Cerebellar cortex (tissue), 1 donor: ENCODE data around the gene RASA1.
"Not testable (repeated sequence)": the region's sequence is repeated elsewhere in the genome, so short reads cannot be mapped to it uniquely, and the experiment has no call there.

ENCODE experiments used
- DNase-seq: peaks from one replicate; pipeline ENCODE4 v3.0.0-alpha.2; 2015; ENCODE audit warnings: low spot score

RASA1 gene

DNA sequence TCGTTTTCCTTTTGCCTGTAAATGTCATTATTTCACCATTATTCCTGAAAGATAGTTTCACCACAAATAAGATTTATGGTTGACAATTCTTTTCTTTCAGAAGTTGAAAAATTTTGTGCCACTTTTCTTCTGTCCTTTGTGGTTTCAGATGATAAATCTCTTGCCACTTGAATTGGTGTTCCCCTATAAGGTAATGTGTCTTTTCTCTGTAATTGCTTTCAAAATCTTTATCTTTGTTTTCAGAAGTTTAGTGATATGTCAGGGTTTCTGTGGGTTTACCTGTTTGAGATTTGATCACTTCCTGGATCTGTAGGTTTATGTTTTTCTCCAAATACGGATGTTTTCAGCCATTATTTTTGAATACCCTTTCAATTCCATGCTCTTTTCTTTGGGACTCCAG is 14.6 kb downstream of the RASA1 start:
- no peak for DNase-seq

DNA sequence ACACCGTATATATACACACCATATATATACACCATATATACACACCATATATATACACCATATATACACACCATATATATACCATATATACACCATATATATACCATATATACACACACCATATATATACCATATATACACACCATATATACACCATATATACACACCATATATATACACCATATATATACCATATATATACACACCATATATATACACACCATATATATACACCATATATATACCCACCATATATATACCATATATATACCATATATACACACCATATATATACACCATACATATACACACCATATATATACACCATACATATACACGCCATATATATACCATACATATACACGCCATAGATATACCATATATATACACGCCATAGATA is 19.6 kb downstream of the RASA1 start:
- not testable (repeated sequence) for DNase-seq

DNA sequence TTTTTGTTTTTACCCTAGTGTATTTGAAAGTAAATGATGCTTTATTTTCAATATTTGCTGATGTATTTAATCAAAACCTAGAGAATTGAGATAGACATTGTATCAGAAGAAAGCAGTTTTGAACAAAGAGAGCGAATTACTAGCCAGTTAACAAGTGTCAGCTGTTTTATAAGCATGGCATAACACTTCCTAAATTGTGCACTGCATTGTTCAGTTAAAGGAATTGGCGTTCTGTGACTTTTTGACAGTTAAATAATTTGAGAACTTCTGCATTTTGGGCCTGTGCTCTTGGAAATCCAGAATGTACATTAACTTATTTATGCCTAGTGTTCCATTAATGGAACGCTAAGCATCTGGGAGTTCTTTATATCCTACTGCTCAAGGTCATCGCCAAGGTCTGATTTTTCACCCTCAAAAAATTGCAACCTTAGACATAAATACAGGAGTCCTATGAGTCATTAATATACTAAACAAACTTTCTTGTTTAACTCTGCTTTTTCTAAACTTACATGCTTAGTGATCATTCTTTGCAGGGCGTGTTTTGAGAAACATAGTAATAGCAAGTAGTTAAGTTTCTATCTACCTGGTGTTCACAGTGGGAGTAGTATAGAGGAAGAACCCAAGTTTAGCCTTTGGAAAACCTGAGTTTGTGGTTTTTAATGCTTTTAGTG is 31.1 kb downstream of the RASA1 start:
- no peak for DNase-seq

DNA sequence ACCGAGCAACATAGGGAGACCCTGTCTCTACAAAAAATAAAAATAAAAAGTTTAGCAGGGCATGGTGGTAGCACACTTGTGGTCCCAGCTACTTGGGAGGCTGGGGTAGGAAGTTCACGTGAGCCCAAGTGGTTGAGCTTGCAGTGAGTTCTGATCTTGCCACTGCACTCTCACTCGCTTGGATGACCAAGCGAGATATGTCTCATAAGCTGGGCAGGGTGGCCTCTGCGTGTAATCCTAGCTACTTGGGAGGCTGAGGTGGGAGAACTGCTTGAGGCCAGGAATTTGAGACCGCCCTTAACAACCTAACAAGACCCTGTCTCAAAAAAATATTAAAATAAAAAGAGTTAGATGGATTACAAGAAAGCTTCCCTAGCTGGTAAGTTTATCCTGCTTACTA is 32.5 kb downstream of the RASA1 start:
- no peak for DNase-seq

DNA sequence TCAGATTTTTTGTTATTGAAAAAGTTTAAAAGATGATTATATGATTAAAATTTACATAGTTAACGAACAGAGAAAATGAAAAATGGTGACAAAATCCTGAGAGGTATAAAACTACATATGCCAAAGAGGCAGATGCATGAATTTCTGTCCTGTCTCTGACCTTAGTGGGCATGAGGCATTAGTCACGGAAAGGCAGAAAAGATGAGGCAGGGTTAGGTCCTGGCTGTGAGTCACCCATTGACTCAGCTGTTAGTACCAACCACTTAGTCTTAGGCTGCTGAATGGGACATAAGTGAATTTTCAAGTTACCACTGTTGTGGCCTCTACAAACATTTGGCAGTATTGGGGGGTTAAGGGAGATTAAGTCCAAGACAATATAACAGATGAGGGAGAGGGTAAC is 33.1 kb downstream of the RASA1 start:
- no peak for DNase-seq

DNA sequence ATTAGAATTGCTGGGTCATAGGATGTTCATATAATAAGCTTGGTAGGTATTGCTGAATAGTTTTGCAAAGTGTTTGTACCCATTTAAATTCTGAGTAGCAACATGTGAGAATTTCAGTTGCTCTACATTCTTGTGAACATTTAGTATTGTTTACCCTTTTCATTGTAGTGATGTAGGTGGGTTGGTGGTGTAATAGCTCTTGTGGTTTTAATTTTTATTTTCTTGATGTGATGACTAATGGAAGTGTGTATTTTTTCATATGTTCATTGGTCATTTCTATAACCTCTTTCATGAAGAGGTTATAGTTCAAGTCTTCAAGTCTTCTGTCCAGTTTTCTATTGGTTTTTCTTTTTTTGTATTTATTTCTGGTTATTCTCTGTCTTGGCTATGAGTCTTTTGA is 34.4 kb downstream of the RASA1 start:
- DNase-seq: no peak

DNA sequence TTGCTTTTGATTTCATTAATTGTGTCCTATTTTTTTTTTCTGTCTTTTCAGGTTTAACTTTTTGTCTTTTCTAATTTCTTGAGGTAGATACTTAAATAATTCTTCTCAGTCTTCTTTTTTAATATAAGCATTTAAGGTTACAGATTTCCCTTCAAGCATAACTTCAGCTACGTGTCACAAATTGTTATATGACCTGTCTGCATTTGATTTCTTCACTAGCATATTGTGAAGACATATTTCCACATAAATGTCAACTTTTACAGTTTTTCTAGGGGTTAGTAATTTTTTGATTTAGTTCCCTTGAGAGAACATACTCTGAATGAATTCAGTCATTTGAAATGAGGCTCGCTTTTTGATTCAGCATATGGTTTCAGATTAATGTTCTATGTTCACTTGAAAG is 35.6 kb downstream of the RASA1 start:
- DNase-seq: no peak

DNA sequence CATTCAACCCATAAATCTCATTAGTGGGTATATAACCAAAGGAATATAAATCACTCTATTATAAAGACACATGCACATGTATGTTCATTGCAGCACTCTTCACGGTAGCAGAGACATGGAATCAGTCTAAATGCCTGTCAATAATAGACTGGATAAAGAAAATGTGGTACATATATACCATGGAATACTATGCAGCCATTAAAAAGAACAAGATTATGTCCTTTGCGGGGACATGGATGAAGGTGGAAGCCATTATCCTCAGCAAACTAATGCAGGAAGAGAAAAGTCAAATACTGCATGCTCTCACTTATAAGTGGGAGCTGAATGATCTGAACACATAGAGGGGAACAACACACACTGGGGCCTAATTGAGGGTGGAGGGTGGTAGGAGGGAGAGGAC is 38.4 kb downstream of the RASA1 start:
- not testable (repeated sequence) for DNase-seq

DNA sequence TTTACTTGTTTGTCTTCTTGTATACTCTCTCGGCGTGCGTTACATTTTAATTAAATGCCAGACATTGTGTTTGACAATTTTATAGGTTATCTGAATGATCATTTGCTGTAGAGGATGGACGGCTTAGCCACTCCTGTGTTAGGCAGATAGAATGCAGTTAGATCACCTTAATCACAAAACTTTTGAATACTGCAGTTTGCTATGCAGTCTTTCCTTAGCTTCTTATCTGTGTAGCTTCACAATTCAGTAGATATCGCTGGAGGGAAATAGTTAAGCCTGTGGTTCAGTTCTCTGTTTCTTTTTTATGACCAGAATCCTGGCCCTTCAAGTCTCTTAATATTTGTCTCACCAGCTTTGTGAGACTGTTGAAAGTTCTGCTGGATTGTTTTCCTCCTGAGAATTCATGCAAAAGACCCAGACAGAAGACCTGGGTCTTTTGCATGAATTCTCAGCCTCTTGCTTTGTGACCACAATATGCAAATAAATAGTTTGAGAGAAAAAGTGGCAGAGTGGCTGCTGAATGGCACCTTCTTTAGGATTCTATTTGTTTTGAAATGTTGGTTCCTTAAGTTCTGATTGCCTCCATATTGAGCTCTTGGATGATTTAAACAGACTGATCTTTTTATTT is 40.2 kb downstream of the RASA1 start:
- no peak for DNase-seq

DNA sequence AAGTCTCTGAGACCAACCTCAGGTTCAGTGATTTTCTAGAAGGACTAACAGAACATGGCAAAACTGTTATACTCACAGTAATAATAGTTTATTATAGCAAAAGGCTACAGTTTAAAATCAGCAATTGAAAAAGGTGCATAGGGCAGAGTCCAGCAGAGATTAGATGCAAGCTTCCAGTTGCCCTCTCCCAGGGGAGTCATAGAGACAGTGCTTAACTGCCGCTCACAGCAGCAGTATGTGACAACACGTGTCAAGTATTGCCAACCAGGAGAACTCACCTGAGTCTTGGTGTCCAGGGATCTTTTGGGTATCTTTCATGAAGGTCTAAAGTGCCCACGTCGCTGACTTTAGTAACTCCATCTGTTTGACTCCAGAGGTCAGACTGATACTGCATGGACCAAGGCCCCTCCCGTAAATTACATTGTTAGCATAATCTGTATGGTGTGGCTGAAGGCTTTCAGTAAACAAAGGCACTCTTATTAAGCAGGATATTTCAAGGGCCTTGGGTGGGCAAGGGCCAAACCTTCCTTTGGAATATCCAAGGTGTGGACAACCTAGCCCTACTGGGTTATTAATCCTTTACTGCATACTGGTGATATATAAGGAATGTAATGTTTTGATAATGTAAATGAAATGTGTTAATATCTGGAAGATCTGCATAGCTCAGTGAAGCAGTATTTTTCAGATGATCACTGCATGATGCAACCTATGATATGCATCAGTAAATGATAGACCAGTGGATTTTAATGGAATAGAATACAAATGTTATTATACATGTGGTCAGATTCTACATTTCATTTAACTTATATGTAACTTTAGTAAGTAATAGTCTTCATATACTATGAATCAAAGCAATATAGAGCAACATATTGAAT is 44.0 kb downstream of the RASA1 start:
- DNase-seq: no peak

DNA sequence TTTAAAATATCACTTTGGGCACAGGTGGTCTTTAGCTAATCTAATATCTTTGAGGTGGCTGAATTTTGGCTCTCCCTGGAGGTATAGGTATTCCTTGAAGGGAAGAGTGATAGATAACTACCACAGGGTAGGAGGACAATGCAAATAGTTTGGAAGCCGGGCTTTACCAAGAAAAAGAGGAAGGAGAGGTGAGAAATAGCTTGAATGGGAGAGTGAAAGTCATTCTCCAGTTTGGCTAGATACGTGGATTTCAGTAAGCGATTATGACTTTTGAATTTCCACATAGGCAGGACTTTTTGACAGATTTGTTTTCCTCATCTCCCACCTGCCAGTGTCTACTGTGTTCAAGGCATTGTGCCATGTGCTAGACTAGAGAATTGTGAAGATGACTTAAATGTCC is 45.5 kb downstream of the RASA1 start:
- DNase-seq: no peak

DNA sequence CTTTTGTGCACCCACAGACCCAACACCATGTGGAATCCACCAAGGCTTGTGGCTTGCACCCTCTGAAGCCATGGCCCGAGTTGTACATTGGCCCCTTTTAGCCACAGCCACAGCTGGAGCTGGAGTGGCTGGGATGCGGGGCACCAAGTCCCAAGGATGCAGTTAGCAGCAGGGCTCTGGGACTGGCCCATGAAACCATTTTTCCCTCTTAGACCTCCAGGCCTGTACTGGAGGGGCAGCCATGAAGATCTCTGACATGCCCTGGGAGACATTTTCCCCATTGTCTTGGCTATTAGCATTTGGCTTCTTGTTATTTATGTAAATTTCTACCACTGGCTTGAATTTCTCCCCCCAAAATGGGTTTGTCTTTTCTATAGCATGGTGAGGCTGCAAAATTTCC is 51.8 kb downstream of the RASA1 start:
- DNase-seq: no peak

DNA sequence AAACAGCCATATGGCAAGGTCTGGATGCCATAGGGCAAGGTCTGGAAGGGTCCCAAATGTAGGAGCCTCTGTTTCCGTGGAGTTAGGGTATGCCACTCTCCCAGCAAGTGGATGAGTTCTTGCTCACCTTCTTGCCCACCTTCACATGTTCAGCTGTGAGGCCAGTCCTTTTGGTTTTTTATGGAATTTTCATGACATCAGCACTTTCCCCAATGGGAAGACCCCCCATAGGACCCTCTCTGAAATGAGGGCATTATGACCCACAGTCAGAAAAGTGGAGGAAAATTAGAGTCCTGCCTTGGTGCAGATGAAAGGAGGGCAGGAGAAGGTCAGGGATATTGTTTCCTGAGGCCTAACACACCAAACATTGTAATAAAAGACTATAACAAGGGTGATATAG is 53.9 kb downstream of the RASA1 start:
- no peak for DNase-seq

DNA sequence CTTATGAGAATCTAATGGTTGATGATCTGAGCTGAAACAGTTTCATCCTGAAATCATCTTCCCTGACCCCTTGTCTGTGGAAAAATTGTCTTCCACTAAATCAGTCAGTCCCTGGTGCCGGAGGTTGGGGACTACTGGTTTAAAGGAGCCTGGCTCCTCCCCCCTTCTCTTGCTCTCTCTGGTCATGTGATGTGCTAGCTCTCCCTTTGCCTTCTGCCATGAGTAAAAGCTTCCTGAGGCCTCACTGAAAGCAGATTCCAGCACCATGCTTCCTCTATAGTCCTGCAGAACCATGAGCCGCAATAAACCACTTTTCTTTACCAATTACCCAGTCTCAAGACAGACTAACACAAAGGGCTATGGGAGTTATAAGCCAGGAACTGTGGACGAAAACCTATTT is 54.7 kb downstream of the RASA1 start:
- no peak for DNase-seq

DNA sequence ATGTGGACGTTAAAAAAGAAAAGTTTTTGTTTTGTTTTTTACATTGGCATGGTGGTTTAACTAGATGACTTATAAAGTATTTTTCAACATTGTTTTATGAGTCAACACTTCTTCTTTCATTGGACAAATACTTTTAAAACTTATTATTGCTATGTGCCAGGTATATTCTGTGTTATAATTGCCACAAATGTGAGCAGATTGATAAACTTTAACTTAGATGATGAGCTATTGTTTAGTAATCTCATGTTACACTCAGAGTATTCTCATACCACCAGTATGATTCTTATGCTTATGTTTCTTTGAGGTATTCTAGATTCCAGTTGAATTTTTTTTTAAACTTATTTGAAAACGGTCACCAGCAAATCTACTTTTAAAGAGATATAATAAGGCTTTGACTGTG is 60.3 kb downstream of the RASA1 start:
- no peak for DNase-seq

DNA sequence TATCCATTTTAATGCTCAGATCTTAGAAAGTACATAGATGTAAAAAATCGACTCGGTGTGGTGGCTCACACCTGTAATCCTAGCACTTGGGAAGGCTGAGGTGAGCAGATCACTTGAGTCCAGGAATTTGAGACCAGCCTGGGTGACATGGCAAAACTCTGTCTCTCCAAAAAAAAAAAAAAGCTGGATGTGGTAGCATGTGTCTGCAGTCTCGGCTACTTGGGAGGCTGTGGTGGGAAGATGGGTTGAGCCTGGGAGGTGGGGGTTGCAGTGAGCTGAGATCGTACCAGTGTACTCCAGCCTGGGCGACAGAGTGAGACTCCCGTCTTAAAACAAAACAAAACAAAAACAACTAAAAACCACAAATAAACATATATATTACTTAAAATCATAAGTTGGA is 61.4 kb downstream of the RASA1 start:
- DNase-seq: no peak

DNA sequence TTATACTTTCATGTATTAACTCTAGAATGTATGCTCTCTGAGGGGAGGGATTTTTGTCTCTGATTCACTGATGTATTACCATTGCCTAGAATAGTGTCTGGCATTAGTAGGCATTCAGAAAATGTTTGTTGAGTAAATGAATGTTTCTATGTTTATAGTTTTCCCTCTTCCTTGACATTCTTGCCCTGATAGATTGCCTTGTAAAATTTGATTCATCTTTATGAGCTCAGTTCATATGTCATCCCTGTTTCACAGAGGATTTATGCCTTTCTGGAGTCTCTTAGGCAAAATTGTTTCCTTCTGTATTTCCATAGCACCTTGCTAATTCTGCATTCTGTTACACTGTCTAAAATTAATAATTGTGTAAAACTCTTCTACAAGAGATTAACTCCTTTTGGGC is 72.3 kb downstream of the RASA1 start:
- DNase-seq: no peak

DNA sequence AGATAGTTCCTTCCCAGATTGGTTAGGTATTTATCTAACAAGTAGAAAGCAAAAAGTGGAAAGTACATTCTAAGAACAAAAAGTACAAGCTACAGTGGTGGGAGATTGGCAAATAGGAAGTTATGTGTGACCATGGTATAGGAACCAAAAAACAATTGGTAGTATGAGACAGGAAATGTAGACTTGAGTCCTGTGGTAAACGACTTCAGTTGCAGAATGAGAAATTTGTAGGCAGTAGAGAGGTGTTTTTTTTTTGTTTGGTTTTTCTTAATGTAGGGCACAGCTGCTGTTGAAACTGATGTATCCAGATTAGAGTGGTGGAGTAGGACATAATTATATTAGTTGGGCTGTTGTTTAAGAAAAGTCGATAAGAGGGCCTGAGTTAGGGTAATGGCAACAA is 73.0 kb downstream of the RASA1 start:
- no peak for DNase-seq

DNA sequence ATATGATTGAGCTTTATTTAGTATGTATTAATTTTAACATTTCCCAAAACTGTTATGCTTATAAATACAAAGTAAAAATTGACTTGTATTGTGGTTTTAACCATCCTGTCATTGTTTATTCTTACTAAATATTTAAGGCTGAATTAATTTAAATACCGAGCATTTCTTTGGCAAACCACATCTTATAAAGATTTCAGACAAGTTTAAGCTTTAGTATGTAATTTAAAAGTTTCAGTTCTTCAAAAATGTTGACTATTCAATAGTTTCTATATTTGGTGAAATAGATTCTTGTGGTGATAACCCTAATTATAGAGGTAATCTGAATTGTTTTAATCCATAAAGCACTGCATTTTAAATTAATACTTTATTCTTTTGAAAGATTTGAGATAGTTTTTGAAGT is 79.6 kb downstream of the RASA1 start:
- no peak for DNase-seq

DNA sequence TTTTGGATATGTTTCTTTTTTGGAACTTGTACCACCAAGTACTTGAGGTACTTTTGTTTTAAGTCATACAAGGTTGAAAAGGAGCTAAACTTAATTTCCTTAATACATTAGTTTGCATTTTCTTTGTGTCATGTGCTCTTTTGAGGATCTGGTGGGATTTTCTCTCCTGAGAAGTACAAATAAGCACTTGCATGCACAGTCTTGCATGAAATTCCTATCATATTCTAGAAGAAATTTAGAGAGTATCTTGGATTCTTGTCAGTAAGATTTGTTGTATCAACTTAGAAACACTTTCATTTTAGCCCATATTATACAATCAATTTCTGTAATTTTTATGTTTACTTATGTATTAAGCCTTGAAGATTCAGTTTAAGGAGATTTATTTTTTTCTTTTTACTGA is 80.2 kb downstream of the RASA1 start:
- DNase-seq: no peak

DNA sequence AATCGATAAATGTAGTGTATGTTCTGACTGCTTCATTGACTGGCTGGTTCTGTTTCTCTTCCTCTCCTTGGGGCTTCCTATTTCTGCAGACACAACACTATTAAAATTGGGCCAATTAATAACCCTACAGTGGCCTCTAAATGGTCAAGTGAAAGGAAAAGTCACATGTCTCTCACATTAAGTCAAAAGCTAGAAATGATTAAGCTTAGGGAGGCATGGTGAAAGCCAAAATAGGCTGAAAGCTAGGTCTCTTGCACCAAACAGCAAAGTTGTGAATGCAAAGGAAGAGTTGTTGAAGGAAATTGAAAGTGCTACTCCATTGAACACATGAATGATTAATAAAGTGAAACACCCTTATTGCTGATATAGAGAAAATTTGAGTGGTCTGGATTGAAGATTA is 86.8 kb downstream of the RASA1 start:
- DNase-seq: no peak

DNA sequence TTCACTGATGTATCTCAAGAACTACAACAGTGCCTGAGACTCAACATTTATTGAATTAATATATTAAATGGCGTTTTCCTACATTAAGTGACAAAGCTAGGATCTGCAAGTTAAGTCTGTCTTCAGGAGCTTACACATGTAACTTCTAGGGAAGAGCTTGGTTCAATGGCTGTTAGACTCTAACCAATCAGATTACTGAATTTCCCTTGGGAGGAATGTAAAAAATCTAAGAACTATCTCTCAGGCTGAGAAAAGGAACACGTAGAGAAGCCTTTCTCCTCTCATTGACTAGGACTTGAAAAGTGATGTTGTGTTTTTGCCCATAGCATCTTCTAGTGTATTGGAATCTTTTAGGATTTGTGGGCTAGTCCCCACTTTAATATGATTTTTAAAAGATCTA is 91.4 kb downstream of the RASA1 start:
- DNase-seq: no peak

DNA sequence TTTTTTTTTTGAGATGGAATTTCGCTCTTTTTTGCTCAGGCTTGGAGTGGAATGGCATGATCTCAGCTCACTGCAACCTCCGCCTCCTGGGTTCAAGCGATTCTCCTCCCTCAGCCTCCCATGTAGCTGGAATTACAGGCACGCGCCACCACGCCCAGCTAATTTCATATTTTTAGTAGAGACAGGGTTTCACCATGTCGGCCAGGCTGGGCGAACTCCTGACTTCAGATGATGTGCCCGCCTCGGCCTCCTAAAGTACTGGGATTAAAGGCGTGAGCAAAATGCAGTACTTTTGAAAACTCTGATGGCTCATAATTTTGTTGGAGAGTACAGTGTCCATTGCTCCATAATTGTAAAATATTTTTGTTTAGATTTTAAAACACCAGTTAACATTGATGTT is 92.4 kb downstream of the RASA1 start:
- DNase-seq: no peak
